HG03432 (cell line): ENCODE data around the gene TMEFF1.

Experiments
- ATAC-seq: cut with Tn5 transposase; IDR thresholded peaks from one replicate; pipeline ENCODE4 v1.9.1; 2021; ENCODE audit warnings: mild to moderate bottlenecking, moderate library complexity; ENCODE audit not compliant: unreplicated experiment

TMEFF1 gene

DNA sequence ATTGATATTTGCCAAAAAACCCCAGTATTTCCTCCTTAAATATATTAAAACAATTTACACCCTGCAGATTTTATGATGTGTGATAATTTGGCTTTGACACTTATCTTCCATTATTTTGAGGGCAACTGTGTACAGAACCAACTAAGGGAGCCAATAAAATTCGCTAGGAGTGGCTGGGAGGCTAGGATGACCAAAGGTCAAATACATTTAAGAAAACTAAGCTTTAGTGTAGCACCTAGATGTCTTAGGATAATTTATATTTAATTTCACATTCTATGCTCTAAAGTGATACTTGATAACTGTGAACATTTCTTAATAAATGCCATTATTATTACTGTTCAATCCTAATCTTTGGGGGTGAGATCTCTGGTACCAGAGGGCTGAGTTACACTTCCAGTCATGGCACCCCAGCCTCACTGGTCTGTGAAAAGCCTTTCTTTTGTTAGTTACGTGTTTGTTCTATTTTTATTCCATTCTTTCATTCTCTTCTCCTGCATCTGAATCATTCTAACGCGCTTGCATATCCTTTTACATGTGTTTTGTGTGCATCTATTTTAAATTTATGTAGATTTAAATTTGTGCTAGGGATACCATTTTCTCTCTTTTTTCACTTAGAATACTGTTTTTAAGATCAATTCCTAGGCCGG lies 26.9 kb upstream of the TMEFF1 start:
- ATAC-seq, result no peak

DNA sequence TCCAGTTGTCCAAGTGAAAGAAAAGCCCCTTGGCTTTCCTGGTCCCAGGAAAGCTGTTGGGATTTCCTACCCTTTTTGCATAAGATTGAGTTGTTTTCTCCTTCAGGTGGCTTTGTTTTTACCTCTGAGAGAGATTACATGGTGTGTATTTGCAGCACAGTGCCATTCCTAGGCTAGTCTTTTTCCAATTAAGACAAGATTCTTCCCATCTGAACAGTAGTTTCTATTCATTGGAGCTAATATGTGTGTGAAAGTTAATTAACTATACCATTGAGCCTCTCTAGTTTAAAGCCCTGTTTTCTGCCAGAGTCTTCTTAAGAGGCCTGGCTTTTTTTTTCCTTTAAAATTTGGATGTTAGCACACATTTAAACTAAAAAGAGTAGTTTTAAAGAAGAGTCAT lies 25.9 kb upstream of the TMEFF1 start:
- no peak for ATAC-seq

DNA sequence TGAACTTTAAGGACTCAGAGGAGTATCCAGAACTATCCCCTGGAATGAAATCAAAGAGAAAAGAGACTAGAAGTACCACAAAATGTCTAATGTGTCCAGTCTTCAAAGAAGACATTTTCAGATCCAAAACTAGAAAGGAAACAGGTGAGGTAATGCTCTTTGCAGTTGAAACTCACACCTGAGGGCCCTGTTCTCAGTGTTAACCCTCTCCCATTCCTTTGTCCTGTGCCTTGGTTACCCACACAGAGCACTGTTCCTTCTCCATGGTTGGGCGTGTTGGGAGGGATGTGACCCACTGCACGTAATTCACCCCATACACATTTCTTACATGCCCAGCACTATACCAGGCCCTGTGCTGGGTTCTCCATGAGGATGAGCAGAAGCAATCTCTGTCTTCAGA lies 24.7 kb upstream of the TMEFF1 start:
- no peak for ATAC-seq

DNA sequence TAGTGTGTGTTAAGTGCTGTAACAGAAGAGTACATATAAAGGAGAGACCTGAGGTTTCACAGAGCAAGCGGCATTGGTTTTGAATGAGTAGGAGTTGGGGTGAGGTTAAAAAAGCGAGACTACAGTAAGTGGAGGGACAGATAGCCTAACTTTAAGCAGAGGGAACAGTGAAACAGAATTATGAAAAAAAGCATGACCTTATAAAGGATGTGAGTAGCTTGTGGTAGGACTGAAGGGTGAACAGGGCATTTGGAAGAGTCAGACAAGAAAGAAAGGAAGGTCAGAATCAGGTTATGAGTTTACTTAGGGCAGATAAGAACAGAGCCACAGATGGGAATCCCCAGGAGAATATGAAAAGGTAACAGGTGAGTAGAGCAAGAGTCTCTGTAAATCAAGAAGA lies 23.5 kb upstream of the TMEFF1 start:
- peak; percentile 77 for ATAC-seq

DNA sequence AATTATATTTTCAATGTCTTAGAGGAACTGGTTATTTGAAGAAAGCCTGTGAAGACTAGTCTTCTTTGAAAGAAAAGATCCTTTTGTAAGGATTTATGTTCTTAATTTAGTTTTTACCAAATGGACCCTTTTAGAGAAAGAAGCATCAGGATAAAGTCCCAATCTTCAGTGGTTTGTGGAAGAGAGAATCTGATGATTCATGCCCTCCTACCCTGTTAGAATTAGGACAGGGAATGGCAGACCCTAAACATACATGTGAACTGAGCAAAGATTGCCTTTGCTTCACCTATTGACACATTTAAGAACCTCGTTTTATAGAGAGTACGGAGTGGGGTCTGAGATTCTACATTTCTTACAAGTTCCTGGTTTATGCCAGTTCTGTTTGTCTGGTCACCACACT lies 20.1 kb upstream of the TMEFF1 start:
- no peak for ATAC-seq

DNA sequence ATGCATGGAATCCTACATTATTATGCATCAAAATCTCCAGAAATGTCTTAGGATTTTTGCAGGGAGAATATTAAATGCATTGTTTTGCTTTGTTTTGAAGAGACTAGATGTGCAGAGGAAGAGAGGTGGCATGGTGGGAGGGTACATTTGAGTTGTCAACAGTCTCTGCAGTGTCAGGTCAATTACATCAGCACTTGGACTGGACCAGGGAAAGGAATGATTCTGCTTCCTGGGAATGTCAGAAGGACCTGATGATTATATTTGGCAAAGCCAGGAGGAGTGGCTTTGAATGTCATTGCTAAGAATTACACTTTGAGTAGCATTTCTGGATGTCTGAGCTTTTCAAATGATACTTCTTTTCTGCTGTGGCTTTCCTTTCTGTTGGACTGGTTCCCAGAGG lies 17.5 kb upstream of the TMEFF1 start:
- ATAC-seq, result no peak

DNA sequence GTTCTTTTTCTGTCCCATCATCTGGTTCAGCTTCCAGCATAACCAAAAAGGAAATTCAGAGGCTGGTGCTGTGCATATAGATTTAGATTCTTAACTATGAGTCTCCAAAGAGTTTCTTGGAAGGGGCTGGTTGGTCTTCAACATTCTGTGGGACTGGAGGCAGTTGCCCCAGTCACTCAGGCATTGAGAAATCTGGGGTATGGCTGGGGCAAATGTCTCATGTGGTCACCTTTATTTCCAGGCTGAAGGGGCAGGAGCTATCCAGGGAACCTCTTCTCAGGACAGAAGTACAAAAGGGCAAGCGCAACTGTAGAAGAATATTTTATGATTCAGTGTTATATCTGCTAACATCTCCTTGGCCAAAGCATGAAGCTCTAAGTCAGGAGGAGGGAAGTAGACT lies 15.4 kb upstream of the TMEFF1 start:
- ATAC-seq, result no peak

DNA sequence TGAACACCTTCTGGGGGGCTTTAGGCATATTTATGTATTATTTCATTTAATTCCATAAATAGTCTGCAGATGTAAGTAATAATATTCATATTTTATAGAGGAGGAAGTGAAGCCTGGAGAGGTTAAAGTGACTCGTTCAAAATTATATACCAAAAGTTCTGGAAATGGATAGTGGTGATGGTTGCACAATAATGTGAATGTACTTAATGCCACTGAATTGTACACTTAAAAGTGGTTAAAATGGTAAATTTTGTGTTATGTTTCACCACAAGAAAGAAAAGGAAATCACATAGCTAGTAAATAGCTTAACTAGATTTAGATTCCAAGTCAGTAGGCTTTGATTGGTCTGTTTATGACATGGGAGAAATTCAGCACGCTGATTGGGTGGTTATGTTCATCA lies 13.0 kb upstream of the TMEFF1 start:
- no peak for ATAC-seq

DNA sequence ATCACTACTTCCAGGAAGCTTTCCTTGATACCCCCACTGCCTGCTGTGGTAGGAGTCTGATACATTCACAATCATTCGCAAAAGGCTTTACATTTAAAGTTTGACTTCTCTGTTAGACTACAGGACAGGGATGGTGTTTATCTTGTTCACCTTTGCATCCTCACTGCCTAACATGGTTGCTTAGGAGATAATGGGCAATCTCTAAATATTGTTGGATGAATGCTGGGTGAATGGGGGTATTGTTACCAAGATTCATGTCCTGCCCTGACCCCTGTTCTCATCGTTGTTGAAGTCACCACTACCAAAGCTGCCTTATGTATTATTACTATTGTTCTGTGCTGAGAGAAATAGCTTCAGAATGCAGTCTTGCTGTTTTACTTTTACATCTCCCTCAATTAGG lies 7.7 kb upstream of the TMEFF1 start:
- no peak for ATAC-seq

DNA sequence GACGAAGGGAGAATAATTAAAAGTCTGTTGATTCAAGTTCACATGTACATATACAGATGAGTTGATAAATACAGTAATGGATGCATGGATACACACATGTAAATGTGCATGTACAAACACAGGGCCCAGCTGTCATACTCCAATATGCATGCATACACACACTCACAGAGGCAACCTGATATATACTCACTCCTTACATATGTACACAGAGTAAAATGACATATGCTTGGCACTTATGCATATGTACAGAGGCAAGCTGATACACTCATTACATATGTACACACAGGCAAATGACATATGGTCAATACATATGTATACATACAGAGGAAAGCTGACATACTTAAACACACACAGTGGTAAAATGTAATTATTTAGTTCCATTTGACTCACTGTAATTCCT lies 7.2 kb upstream of the TMEFF1 start:
- no peak for ATAC-seq

DNA sequence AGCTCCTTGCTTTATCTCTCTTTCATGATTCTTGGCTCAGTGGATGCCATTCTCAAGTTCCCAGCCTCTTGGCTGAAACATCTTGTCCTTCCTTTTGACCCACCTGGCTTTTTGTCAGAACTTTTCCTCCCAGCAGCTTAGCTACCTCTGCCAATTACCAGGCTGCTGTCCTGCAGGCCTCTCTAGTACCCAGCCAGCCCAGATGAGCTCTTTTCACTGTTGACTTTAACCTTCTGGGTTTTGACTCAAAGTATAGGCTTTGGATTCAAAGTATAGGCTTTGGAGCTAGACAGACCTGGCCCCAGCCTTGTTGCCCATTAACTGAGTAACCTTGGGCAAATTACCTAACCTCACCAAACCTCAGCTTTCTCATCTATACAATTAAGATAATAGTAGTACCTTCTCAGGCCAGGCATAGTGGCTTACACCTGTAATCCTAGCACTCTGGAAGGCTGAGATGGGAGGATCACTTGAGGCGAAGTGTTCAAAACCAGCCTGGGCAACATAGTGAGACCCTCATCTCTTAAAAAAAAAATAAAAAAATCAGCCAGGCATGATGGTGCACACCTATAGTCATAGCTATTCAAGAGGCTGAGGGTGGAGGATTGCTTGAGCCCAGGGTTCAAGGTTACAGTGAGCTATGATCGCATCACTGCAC lies 6.6 kb upstream of the TMEFF1 start:
- ATAC-seq, result peak; percentile 8

DNA sequence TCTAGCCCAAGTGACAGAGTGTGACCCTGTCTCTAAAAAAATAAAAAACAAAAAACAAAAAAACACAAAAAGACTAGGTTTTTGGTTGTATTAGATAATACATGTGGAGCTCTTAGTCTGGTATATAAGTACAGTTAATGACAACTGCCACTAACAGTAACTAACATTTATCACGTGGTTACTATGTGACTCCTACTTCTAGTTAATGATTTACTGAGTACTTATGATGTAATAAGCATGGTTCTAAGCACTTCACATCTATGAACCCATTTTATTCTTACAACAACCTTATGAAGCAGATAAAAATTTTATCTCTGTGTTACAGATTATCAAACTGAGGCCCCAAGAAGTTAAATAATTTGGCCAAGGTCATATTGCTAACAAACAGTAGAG lies 6.1 kb upstream of the TMEFF1 start:
- ATAC-seq, result peak; percentile 66

DNA sequence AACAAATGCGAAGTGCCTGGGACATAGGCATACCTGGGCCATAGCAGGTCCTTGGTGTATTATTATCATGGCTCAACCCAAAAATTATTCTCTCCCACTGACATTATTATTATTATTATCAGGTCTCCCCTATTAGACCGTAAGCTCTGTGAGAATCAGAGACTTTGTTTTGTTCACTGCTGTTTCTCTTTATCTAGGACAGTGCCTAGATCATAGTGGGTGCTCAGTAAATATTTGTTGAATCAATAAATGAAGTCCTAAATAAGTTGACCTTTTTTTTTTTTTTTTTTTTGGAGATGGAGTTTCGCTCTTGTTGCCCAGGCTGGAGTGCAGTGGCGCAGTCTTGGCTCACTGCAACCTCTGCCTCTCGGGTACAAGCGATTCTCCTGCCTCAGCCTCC lies 4.9 kb upstream of the TMEFF1 start:
- no peak for ATAC-seq

DNA sequence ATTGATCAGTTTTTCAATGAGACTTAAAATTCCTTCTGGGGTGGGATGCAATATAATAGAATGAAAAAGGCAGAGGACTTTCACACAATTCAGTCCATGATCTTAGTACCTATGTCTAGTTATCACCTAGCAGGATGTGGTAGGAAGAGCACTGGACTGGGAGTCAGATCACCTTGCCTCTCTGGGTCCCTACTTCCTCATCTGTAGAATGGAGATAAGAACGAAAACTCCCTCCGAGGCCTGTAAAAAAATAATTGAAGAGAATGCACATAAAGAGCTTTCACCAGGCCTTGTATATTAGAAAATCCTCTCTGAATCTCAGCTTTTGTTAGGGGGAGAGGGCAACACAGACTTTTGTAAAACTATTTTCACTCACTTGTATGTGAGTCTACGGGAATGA lies 681 bp upstream of the TMEFF1 start:
- ATAC-seq, result no peak

DNA sequence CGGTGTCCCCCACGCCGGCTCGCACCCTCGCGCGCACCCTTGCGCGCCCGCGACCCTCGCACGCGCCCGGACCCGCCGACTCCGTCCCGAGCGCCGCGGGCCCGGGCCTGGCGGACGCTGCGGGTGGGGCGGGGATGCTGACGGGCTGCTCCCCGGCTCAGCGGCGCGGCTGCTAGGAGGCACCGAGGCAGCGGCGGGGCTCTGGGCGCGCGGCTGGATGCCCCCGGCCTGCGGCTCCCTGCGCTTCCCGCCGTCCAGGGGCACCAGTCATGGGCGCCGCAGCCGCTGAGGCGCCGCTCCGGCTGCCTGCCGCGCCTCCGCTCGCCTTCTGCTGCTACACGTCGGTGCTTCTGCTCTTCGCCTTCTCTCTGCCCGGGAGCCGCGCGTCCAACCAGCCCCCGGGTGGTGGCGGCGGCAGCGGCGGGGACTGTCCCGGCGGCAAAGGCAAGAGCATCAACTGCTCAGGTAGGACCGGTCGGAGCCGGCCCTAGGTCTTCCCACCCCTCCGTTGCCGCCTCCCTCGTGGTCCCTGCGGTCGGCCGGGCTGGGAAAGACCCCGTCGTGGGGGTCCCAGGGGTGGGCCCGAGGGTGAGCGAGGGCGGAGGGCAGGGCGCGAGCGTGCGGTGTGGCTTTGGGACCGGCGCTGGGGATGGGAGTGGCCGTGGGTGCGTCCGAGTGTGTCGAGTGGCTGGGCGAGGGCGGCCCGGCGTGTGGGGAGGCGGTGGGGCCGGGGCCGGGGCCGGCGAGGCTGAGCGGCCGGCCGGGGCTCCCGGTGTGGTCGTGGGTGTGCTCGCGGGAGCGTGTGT lies 530 bp downstream of the TMEFF1 start:
- peak; percentile 75 for ATAC-seq

DNA sequence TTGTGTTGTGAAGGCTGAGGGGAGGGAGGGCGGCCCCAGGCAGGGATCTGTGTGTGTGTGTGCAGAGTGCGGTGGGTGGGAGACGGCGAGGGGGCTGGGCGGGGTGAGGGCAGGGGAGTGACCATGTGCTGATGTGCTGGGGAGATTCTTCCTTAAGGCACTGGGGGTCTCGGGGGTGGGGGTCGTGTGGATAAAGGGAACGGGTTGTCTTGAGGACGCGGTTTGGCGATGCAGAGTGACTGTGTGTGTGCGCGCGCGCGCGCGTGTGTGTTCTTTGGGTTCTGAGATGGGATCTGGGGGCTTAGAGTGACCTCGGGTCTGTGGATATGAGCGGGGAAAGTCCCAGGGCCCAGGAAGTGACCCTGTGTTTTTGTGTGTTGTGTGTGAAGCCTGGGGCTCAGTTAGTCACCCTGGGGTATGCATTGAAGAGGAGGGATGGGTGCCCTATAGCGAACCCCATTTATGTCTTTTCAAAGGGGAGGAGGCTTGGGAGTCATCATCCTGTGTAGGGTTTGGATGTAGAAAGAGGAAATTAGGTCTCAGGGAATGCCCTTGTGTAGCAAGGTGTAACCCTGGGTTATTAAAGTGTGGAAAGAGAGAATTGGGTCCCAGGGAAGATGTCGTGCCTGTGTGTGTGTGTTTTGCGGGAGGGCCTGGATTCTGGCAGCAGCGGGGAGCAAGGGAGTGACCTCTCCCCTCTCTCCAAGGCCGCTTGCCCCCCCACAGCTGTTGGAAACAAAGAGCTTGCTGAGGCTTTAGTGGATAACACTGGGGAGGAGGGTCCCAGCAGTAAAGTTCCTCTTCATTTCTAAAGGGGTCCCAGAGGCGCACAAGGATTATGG lies 1.4 kb downstream of the TMEFF1 start:
- no peak for ATAC-seq

DNA sequence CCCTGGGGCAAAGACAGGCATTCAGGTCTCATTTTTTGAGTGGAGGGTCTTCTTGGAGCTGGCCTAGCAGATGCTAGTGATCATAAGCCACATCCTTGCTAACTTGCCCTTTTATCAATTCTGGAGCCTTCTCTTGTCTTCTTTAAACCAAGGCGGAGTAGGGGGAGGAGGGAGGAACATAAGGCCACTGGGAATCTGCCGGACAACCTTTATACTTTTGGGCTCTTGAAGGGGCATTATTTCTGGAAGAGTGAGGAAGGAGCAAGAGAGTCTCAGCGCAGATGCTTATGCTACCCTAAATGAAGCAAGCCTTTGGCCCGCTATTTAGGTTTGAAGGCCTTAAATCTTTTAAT lies 2.0 kb downstream of the TMEFF1 start:
- ATAC-seq, result no peak

DNA sequence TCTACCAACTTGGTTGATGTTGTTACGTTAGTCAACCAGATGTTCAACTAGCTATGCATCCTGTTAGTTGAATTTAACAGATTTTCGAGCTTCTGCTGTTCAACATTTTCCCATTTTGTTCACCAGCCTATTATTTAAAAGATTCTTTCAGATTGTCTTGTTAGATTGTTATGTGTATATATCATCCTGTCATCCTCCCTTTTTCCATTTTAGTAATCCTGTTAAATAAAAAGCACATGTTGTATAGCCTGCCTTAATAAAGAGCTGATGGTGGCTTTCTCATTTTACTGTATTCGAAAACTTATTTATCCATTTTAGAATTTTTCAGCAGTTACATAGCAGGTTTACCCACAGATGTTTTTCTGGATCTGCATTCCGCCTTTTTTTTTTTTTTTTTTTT lies 4.3 kb downstream of the TMEFF1 start:
- ATAC-seq, result no peak

DNA sequence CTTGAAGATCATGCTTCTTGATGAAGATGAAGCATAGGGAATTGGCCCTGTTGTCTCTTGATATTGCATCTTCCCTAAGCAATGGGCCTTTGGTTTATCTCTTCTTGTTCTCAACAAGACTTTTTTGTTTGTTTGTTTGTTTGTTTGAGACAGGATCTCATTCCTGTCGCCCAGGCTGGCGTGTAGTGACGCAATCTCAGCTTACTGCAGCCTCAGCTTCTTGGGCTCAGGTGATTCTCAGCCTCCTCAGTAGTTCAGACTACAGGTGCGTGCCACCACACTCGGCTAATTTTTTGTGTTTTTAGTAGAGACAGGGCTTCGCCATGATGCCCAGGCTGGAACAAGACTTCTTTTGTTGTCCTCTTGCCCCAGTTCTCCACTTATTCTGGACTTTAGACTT lies 5.2 kb downstream of the TMEFF1 start:
- ATAC-seq, result no peak

DNA sequence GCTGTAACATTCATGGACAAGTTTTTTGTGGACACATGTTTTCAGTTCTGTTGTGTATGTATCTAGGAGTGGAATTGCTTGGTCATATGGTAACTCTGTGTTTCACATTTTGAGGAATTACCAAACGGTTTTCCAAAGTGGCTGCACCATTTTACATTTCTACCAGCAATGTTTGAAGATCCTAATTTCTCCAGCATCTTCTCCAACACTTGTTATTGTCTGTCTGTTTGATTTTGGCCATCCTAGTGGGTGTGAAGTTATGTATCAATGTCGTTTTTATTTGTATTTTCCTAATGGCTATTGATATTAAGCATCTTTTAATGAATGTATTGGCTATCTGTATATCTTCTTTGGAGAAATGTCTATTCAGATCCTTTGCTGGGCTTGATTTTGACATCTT lies 6.9 kb downstream of the TMEFF1 start:
- ATAC-seq, result no peak

DNA sequence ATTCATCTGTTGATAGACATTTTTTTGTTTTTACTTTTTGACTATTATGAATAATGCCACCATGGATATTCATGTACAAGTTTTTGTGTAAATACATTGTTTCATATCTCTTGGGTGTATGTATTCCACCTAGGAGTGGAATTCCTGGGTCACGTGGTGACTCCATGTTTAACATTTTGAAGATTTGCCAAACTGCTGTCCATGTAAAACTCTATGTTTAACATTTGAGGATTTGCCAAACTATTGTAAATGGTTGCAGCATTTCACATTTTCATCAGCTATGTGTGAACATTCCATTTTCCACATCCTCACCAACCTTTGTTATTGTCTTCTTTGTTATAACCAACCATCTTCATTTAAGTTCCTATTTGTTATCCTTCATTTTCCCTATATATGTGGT lies 12.2 kb downstream of the TMEFF1 start:
- ATAC-seq, result no peak
